ENCODE results near the gene NAGK.
"Not testable (repeated sequence)": the region's sequence is repeated elsewhere in the genome, so short reads cannot be mapped to it uniquely, and the experiment has no call there.

The NAGK gene

DNA sequence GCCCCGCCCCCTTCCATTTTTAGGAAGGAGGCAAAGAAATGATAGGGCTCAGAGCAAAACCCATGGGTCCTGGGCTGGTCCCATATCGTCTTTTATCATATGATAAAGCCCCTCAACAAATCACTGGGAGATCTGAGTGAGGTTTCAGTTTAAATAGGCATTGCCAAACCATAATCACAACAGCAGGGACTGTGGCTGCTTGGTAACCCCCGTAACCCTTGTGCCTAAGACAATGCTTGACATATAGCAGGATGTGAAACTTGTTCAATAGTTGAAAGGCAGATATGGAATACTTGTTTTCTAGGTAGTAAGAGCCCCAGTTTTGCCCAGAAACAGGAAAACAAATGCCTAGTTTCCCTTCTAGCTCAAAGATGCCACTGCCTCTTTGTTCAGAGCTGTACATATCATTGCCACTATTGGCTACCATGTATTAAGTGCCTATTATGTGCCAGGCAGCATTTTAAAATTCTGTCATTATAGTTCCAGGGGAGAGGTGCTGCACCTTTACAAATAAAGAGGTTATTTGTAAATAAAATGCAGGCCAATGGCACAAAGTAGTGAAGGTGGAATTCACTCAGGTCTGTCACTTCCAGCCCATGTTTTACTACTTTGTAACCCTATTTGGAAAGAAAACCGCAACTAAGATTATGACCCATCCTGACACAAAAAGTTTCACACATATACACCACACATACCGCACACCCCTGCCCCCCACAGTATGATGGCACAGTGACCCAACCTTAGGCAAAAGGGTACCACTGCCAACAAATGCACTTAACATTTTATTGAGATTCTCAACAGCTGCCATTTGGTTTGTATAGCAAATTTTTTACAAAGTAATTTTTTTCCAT, 14.2 kb downstream of the NAGK start:
- no peak for DNase-seq (ENCODE audit: low spot score)
- TF ChIP-seq, protein P1, sequence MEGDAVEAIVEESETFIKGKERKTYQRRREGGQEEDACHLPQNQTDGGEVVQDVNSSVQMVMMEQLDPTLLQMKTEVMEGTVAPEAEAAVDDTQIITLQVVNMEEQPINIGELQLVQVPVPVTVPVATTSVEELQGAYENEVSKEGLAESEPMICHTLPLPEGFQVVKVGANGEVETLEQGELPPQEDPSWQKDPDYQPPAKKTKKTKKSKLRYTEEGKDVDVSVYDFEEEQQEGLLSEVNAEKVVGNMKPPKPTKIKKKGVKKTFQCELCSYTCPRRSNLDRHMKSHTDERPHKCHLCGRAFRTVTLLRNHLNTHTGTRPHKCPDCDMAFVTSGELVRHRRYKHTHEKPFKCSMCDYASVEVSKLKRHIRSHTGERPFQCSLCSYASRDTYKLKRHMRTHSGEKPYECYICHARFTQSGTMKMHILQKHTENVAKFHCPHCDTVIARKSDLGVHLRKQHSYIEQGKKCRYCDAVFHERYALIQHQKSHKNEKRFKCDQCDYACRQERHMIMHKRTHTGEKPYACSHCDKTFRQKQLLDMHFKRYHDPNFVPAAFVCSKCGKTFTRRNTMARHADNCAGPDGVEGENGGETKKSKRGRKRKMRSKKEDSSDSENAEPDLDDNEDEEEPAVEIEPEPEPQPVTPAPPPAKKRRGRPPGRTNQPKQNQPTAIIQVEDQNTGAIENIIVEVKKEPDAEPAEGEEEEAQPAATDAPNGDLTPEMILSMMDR (IDR thresholded peaks at IDR 0.05; ENCODE audit: extremely low read depth, insufficient read depth, missing control alignments), result no peak
- in situ Hi-C loops (cut with MboI; ENCODE audit: low pct_unique_long_range_greater_than_20kb, low sequenced_read_pairs, unreplicated experiment), result no loop called here

DNA sequence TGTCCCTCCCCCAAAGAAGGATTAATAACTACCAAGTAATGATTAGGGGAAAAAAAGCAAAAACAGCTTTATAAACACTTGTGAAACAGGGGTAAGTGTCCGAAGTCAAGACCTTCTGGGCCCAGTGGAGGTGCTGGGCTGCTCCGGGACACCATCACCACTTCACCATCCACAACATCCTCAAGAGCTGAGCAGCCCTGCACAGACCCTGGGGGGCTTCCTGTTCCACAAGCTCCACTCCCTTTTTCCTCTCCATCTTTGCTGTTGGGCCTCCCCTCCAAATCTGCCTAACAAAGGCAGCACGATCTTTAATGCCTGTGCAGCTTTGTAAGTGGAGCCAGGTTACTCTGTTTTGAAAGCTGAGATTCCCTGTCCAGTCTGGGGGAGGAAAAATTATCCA, 14.8 kb downstream of the NAGK start:
- DNase-seq (ENCODE audit: low spot score); in situ Hi-C loops (cut with MboI; ENCODE audit: low pct_unique_long_range_greater_than_20kb, low sequenced_read_pairs, unreplicated experiment): not testable (repeated sequence)

DNA sequence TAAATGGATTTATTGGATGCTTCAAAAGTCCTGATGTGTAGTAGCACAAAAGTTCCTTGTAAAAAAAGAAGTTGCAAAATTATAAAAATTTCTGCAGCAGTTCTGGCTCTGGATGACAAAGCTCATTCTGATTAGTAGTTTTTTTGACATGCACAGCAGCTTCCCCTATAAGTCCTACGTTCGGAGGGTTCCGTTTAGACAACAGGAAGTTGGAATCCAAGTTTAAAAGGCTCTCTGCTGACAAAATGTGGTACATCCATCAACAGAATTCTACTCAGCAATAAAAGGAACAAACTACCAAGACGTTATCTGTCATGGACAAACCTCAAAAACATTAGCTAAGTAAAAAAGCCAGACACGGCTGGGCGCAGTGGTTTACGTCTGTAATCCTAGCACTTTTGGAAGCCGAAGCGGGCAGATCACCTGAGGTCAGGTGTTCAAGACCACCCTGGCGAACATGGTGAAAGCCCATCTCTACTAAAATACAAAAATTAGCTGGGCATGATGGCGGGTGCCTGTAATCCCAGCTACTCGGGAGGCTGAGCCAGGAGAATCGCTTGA, 15.4 kb downstream of the NAGK start:
- DNase-seq (ENCODE audit: low spot score), result not testable (repeated sequence)

DNA sequence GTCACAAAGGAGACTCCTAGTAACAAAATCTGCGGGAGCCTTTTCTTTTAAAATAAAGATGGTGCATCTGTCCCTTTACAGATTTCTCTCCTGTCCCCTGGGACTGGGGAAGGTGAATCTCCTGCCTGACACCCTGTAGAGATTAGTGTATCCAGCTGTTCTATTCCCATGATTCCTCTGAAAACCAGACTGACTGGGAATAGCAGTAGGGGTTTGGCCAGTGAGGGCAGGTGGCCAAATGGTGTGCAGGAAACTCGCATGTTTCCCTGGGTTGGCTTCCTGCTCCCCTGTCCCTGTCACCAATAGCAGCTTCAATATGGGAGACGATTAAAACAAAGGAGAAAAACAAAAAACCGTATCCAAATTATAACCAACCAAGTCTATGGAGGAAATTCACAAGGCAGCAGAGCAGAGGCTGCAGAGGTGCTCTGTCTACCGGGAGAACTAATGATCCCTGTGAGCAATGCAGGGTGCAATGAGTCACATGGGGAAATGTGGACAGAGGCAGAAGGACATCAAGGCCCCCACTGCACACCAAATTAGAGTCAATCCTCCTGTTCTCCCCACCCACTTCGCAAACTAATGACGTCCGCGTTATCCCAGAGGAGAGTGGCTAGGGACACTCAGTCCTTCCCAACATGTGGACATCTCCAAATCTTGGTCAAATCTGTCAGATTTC, 17.0 kb downstream of the NAGK start:
- in situ Hi-C loops (cut with MboI; ENCODE audit: low pct_unique_long_range_greater_than_20kb, low sequenced_read_pairs, unreplicated experiment); DNase-seq (ENCODE audit: low spot score): not testable (repeated sequence)

More for the DNA sequence above, 15.4 kb downstream of the NAGK start:
- in situ Hi-C loops (cut with MboI; ENCODE audit: low pct_unique_long_range_greater_than_20kb, low sequenced_read_pairs, unreplicated experiment), result not testable (repeated sequence)

DNA sequence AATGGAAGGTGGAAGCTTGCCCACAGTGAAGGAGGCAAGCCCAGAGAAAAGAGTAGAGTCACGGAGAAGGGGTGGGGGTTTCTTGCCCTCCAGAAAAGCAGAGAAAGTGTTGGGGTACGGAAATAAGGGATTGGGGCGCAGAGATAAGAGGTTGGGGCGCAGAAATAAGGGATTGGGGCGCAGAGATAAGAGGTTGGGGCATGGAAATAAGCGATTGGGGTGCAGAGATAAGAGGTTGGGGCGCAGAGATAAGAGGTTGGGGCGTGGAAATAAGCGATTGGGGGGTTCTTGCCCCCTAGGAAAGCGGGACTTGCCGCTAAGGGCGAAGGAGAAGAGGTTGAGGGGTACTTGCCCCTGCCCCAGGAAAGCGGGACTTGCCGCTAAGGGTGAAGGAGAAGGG, 21.0 kb downstream of the NAGK start:
- DNase-seq (ENCODE audit: low spot score); in situ Hi-C loops (cut with MboI; ENCODE audit: low pct_unique_long_range_greater_than_20kb, low sequenced_read_pairs, unreplicated experiment): not testable (repeated sequence)

DNA sequence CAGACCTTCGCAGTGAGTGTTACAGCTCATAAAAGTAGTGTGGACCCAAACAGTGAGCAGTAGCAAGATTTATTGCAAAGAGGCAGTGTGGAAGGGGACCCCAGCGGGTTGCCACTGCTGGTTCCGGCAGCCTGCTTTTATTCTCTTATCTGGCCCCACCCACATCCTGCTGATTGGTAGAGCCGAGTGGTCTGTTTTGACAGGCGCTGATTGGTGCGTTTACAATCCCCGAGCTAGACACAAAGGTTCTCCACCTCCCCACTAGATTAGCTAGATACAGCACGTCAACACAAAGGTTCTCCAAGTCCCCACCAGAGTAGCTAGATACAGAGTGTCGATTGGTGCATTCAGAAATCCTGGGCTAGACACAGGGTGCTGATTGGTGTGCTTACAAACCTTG, 23.4 kb downstream of the NAGK start:
- in situ Hi-C loops (cut with MboI; ENCODE audit: low pct_unique_long_range_greater_than_20kb, low sequenced_read_pairs, unreplicated experiment); DNase-seq (ENCODE audit: low spot score): not testable (repeated sequence)

DNA sequence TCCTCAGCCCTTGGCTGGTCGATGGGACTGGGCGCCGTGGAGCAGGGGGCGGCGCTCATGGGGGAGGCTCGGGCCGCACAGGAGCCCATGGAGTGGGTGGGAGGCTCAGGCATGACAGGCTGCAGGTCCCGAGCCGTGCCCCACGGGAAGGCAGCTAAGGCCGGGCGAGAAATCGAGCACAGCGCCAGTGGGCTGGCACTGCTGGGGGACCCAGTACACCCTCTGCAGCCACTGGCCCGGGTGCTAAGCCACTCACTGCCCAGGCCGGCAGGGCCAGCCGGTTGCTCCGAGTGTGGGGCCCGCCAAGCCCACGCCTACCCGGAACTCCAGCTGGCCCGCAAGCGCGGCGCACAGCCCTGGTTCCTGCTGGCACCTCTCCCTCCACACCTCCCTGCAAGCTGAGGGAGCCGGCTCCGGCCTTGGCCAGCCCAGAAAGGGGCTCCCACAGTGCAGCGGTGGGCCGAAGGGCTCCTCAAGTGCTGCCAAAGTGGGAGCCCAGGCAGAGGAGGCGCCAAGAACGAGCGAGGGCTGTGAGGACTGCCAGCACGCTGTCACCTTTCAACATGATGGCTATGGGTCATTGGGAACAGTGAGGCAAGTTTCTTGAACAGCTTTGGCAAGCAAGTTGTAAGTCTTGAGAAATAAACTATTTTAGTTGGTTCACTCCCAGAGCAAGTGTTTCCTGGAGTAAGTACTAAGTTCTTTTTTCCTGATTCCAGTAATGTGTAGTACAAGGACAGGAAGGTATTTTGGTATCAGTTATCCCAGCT, 24.2 kb downstream of the NAGK start:
- DNase-seq (ENCODE audit: low spot score); in situ Hi-C loops (cut with MboI; ENCODE audit: low pct_unique_long_range_greater_than_20kb, low sequenced_read_pairs, unreplicated experiment): not testable (repeated sequence)

DNA sequence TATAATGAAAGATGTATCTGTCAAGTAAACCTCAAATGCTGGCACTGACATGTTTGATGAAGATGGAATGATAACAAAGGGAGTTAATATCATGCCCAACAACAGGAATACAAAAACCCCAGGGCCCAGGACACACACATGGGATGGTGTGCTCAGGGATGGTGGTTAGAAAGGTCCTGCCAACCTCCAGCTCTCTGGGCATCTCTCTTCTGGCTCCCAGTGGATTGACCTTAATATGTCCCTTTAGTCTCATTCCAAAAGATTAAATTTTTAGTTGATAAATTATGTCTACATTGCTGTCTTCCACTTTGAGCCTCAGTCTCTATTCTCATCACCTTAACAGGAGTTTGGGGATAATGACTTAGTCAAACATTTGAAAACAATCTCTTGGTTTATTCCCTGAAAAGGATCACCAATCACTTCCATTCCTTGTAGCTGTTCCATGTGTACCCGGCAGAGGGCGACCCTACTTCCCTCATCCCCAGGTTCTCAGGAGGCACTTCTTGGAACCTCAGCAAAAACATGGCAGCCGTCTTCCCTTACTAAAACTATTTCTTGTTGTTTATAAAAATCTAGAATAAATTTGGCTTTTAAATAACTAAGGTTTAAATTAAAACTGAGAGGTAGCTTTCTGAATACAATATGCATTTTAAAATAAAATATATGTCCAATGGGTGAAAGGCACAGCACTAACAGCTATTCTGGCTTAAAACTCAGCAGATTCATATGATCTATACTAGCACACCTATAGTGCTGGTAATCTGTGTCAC, 31.9 kb downstream of the NAGK start:
- in situ Hi-C loops (cut with MboI; ENCODE audit: low pct_unique_long_range_greater_than_20kb, low sequenced_read_pairs, unreplicated experiment), result no loop called here
- DNase-seq (ENCODE audit: low spot score), result peak; percentile 59
- TF ChIP-seq, protein P1 (IDR thresholded peaks at IDR 0.05; ENCODE audit: extremely low read depth, insufficient read depth, missing control alignments), result peak; percentile 69

DNA sequence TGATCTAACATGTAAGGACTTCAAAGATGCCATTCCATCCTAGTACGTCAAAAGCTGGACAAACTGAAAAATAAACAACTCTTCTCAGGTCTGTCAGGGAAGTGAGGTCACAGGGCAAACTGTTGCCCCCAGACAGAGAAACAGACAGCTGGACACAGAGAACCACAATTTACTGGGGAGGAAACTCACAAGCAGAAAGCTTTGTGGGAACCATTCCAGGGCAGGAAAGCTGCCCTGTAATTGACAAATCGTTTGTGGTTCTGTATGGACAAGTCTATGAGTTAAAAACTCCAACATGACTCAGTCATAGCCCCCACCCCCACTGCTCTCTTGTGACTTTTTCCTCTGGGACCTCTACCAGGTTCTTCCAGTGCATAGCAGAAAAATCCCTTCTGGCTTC, 33.2 kb downstream of the NAGK start:
- in situ Hi-C loops (cut with MboI; ENCODE audit: low pct_unique_long_range_greater_than_20kb, low sequenced_read_pairs, unreplicated experiment), result no loop called here
- TF ChIP-seq, protein P1 (IDR thresholded peaks at IDR 0.05; ENCODE audit: extremely low read depth, insufficient read depth, missing control alignments), result no peak
- no peak for DNase-seq (ENCODE audit: low spot score)
